GM18873 (cell line): ENCODE measurements around the gene TGFBI.

Experiments
- ATAC-seq: cut with Tn5 transposase; IDR thresholded peaks from one replicate; pipeline ENCODE4 v1.9.1; 2021; ENCODE audit warnings: mild to moderate bottlenecking, moderate library complexity, moderate number of reproducible peaks; ENCODE audit not compliant: unreplicated experiment, low FRiP score

Gene TGFBI

DNA sequence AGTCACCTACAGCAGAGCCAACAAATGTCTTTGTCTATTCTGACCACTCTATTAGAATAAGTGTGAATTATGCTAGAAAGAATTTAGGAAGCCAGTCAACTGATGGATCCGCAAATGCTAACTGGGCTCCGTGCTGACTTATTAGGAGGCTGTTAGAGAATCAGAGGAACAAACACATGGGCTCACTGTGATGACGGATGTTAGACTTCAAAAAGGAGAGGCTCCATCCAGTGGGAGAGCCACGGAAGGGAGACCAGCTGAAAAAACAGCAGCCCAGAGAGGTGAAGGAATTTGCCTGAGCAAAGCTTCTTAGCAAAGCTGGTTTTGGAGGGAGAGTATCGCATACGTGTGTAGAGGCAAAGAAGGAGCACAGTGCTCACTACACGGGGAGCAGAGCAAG is 5.8 kb upstream of the TGFBI start:
- ATAC-seq: no peak

- no peak for ATAC-seq
These were observed 4.7 kb upstream of the TGFBI start for GRCh38 chr5:136023958-136024541.

- ATAC-seq: no peak
These were observed 2.9 kb upstream of the TGFBI start for GRCh38 chr5:136025900-136026299.

DNA sequence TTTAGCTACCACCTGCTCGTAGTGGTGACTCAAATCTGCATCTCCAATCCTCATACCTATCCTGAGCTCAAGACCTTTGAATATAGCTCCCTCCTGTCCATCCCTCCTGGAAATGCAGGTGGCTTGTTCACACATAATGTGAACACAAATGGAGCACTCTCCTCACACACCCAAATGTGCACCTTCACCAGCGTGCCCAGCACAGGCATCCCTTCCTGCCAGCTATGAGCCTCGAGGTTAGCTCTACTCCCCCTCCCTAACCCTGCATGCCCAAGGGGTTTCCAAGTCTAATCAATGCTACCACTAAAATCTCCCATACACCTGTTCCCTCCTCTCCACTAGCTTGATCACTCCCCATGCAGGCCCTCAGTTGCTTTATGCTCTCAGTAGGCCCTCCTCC is 2.2 kb upstream of the TGFBI start:
- no peak for ATAC-seq

DNA sequence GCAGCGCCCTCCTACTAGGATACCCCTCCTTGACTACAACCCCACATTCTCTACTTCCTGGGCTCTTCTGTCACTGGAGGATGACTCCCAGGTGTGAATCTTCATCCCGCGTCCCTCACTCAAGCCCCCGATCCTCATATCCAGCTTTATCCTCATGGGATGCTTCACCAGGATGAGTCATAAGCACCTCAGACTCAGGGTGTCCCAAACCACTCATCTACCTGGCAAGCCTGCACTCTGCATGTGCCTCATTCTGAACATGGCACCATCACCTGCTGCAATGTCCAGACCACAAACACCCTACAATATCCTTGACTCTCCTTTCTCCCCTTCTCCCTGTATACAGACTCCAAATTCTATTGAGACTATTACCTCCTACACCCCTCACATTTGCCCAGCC is 1.5 kb upstream of the TGFBI start:
- ATAC-seq: no peak

- ATAC-seq: no peak
These were observed 698 bp upstream of the TGFBI start for GRCh38 chr5:136028090-136028489.

- ATAC-seq: no peak
These were observed 1.5 kb downstream of the TGFBI start for GRCh38 chr5:136030252-136030651.

DNA sequence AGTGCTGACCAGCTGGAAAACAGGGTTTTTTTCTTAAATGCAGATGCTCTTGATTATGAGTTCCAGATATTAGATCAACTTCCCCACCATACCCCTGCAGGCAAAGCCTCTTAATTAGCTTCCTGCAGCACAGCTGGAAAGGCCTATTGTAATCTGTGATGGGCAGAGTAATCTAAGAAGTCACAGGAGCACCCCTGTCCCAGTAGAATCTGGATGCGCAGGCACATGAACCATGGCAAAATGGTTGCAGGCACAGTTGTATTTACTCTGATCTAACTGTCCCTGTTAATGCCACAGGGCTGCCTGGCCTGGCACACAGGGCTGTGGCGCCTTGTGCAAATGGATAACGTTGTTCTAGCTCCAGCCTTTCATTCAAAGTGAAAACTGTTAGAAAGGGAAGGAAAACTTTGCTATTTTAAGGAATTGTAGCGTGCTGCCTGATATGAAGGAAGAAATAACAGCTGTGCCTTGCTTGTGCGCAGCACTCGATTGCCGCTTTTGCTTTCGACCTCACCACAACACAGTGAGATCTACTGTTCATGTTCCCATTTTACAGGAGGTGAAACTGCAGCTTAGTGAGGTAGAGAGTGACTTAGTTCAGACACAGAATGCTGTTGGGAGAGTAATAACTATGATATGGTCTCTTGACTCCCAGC is 2.3 kb downstream of the TGFBI start:
- no peak for ATAC-seq

- ATAC-seq: no peak
These were observed 2.9 kb downstream of the TGFBI start for GRCh38 chr5:136031711-136032110.

DNA sequence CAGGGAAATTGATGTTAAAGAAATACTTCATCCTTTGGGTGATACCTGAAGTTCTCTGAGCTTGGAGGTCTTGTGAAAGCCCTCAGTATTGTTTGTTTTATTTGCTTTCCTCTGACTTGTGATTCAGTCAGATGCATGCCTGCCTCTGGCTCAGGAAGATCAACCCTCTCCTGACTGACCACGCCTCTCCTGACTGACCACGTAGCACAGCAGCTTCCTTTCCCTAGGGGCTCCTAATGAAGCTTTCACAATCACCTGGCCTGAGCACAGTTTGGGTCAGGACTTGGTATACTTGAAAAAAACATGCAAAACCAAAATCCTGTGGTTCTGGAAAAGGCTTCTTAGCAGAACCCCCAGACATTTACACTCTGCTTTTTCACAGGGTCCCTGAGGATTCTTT is 3.8 kb downstream of the TGFBI start:
- no peak for ATAC-seq

- no peak for ATAC-seq
These were observed 4.4 kb downstream of the TGFBI start for GRCh38 chr5:136033234-136033633.

DNA sequence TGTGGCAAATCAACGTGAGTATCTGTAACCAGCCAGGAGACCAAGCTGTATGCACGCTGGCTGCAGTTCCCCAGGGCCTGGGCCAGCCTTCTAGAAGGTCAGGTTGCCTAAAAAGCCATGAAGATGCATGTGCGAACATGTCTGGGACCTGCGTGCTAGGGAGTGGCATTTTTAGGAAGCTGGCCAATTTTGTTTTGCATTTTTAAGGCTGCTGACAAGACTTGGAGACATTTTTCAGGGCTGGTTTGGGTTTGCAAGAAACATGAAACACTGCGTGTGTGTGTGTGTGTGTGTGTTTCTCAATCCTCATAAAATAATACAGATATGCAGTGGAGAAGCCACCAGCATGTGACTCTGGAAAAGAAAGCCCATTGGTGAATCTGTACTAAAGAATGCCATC is 5.1 kb downstream of the TGFBI start:
- ATAC-seq: no peak

- no peak for ATAC-seq
These were observed 5.7 kb downstream of the TGFBI start for GRCh38 chr5:136034492-136034891.

DNA sequence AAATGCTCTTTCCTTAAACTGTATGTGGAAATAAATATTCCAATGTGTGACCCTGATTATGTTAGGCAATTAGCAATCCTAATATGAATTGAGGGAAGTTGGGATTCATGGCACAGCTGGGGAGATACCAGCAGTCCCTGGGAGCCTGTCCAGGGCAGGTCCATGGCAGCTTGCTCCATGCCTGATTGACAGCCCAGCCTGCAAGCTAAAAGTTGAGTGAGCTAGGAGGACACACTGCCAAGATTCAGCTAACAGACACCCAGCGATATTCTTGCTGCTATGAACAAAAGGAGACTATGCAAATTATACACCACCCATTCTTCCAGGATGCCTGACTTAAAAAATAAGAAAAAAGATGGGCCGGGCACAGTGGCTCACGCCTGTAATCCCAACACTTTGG is 6.2 kb downstream of the TGFBI start:
- no peak for ATAC-seq

GRCh38 chr5:136035837-136036236 is 7.0 kb downstream of the TGFBI start:
- no peak for ATAC-seq

GRCh38 chr5:136036293-136036911 is 7.6 kb downstream of the TGFBI start:
- ATAC-seq: no peak

GRCh38 chr5:136037001-136037705 is 8.4 kb downstream of the TGFBI start:
- peak; percentile 77 for ATAC-seq

- no peak for ATAC-seq
These were observed 9.8 kb downstream of the TGFBI start for GRCh38 chr5:136038635-136039034.

DNA sequence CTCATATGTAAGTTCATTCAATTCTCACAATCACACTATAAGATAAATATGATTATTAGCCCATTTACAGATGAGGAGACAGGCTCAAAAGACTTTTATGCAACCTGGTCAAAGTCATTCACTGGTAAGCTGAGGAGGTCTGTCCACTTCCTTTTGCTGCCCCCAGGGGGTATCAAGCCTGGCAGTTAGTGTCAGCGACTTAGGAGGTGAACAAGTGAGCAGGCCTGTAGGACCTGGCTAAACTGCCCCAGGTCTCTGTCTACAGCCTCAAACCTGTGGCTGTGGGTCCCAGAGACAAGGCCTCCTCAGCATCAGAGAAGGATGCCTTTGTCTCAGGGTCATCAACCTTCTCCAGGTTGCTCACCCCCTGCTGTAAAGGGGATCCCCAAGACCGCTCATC is 10.4 kb downstream of the TGFBI start:
- no peak for ATAC-seq

DNA sequence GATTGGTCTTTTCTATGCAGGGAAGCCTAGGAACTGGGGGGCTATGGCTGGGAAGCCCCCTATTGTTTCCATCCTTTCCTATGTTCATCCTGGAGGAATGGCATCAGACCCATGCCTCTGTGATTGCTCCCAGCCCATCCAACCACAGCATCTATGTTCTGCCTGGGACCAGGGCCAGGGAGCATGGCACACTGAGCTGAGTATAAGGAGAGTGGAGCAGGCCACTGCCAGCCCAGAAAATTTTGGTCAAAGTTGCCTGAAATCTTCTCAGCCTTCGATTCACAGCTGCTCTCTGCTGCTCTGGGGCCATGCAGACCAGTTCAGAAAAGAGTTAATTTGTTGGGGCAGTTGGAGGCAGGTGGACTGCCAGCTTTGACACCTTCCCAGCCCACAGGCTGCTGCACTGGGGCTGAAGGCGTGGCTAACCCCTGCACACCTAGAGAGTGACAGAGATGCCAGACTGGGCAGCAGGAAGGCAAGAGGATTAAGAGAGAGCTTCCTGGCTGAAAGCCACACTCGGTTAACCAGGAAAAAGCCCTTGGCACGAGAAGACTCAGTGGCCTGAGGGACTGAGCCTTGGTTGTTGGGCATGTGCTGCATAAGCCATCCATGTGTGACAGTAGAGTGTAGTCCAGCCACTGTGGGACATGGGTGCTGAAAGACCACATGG is 12.1 kb downstream of the TGFBI start:
- ATAC-seq: no peak

GRCh38 chr5:136042156-136042555 is 13.4 kb downstream of the TGFBI start:
- ATAC-seq: no peak
